Measurements from ENCODE around the gene SHISAL2B.

Gene SHISAL2B

GRCh38 chr5:64667068-64667467 lies 23.2 kb upstream of the SHISAL2B start:
- Histone ChIP-seq H3K27ac (ENCODE audit: low read depth, low read length) (no peak overlapping the region), H3K79me2 (ENCODE audit: insufficient read depth, low read length) (no peaks in the 10 kb centered on the region)
- TF ChIP-seq CTCF (IDR thresholded peaks at IDR 0.05; ENCODE audit: insufficient read depth, low read length, poor library complexity, severe bottlenecking) = no peak
- TF ChIP-seq EZH2phosphoT487 (conservative IDR thresholded peaks at IDR 0.05; ENCODE audit: low read length) = no peak

GRCh38 chr5:64670277-64670676 lies 20.0 kb upstream of the SHISAL2B start:
- Histone ChIP-seq H4K20me1 (ENCODE audit: low read depth, low read length) (no peaks in the 10 kb centered on the region), H3K36me3 (ENCODE audit: low read length) (no peaks in the 10 kb centered on the region), H3K4me3 (ENCODE audit: insufficient read depth, low read length, poor library complexity, severe bottlenecking) (no peak overlapping the region), H3K4me2 (ENCODE audit: low read depth, low read length, poor library complexity, severe bottlenecking) (no peak overlapping the region), H3K9me2 (replicated peaks; ENCODE audit: insufficient read depth, low read length) (no peaks in the 10 kb centered on the region), H3K27me3 (ENCODE audit: low read length) (no peaks in the 10 kb centered on the region), H3K27ac (ENCODE audit: low read depth, low read length) (no peak overlapping the region), H3F3A (ENCODE audit: insufficient read depth) (no peaks in the 10 kb centered on the region), H3K9ac (ENCODE audit: low read length) (no peak overlapping the region), H2AFZ (ENCODE audit: low read depth, low read length, severe bottlenecking) (no peak overlapping the region), H3K9me3 (ENCODE audit: insufficient read depth, low read length) (no peaks in the 10 kb centered on the region), H3K79me2 (ENCODE audit: insufficient read depth, low read length) (no peaks in the 10 kb centered on the region)
- no peak for TF ChIP-seq CTCF (IDR thresholded peaks at IDR 0.05; ENCODE audit: insufficient read depth, low read length, poor library complexity, severe bottlenecking)
- no peak for TF ChIP-seq EZH2phosphoT487 (conservative IDR thresholded peaks at IDR 0.05; ENCODE audit: low read length)

More at GRCh38 chr5:64667068-64667467, 23.2 kb upstream of the SHISAL2B start:
- H3K4me2 ChIP-seq (ENCODE audit: low read depth, low read length, poor library complexity, severe bottlenecking) = no peak overlapping the region
- no peaks in the 10 kb centered on the region for H3F3A ChIP-seq (ENCODE audit: insufficient read depth)
- no peaks in the 10 kb centered on the region for H3K9me3 ChIP-seq (ENCODE audit: insufficient read depth, low read length)
- H2AFZ ChIP-seq (ENCODE audit: low read depth, low read length, severe bottlenecking) = no peak overlapping the region
- no peak overlapping the region for H3K9ac ChIP-seq (ENCODE audit: low read length)
- no peaks in the 10 kb centered on the region for H4K20me1 ChIP-seq (ENCODE audit: low read depth, low read length)
- no peaks in the 10 kb centered on the region for H3K27me3 ChIP-seq (ENCODE audit: low read length)
- no peaks in the 10 kb centered on the region for H3K36me3 ChIP-seq (ENCODE audit: low read length)
- H3K4me3 ChIP-seq (ENCODE audit: insufficient read depth, low read length, poor library complexity, severe bottlenecking) = no peak overlapping the region
- H3K9me2 ChIP-seq (replicated peaks; ENCODE audit: insufficient read depth, low read length) = no peaks in the 10 kb centered on the region

GRCh38 chr5:64671678-64672077 lies 18.6 kb upstream of the SHISAL2B start:
- Histone ChIP-seq H4K20me1 (ENCODE audit: low read depth, low read length) (no peaks in the 10 kb centered on the region), H3K9ac (ENCODE audit: low read length) (no peak overlapping the region), H3K4me2 (ENCODE audit: low read depth, low read length, poor library complexity, severe bottlenecking) (no peak overlapping the region), H3K9me2 (replicated peaks; ENCODE audit: insufficient read depth, low read length) (no peaks in the 10 kb centered on the region), H3K79me2 (ENCODE audit: insufficient read depth, low read length) (no peaks in the 10 kb centered on the region), H3K4me3 (ENCODE audit: insufficient read depth, low read length, poor library complexity, severe bottlenecking) (no peak overlapping the region), H3K9me3 (ENCODE audit: insufficient read depth, low read length) (no peaks in the 10 kb centered on the region), H3K27me3 (ENCODE audit: low read length) (no peaks in the 10 kb centered on the region), H2AFZ (ENCODE audit: low read depth, low read length, severe bottlenecking) (no peak overlapping the region), H3K36me3 (ENCODE audit: low read length) (no peaks in the 10 kb centered on the region), H3K27ac (ENCODE audit: low read depth, low read length) (no peak overlapping the region), H3F3A (ENCODE audit: insufficient read depth) (no peaks in the 10 kb centered on the region)
- no peak for TF ChIP-seq CTCF (IDR thresholded peaks at IDR 0.05; ENCODE audit: insufficient read depth, low read length, poor library complexity, severe bottlenecking)
- no peak for TF ChIP-seq EZH2phosphoT487 (conservative IDR thresholded peaks at IDR 0.05; ENCODE audit: low read length)

Measured in SU-DHL-6 (cell line).